GM19351 (cell line): ENCODE data around the gene TJP3.

ENCODE experiments used
- ATAC-seq: cut with Tn5 transposase; IDR thresholded peaks from one replicate; pipeline ENCODE4 v1.9.1; 2021; ENCODE audit warnings: mild to moderate bottlenecking, moderate library complexity; ENCODE audit not compliant: unreplicated experiment

Gene TJP3

GRCh38 chr19:3710265-3710812, 2.2 kb downstream of the TJP3 start:
- no peak for ATAC-seq

- no peak for ATAC-seq
These were observed 4.8 kb downstream of the TJP3 start for GRCh38 chr19:3712663-3713611.

GRCh38 chr19:3716147-3716668, 8.0 kb downstream of the TJP3 start:
- ATAC-seq: no peak

GRCh38 chr19:3719868-3720267, 11.7 kb downstream of the TJP3 start:
- ATAC-seq: no peak

GRCh38 chr19:3720349-3720917, 12.2 kb downstream of the TJP3 start:
- ATAC-seq: no peak

- ATAC-seq: no peak
These were observed 13.1 kb downstream of the TJP3 start for GRCh38 chr19:3721131-3721886.

- no peak for ATAC-seq
These were observed 13.8 kb downstream of the TJP3 start for GRCh38 chr19:3721887-3722442.

- ATAC-seq: no peak
These were observed 14.4 kb downstream of the TJP3 start for GRCh38 chr19:3722443-3723109.

- ATAC-seq: no peak
These were observed 14.9 kb downstream of the TJP3 start for GRCh38 chr19:3723110-3723488.

- ATAC-seq: no peak
These were observed 15.7 kb downstream of the TJP3 start for GRCh38 chr19:3723883-3724282.

- no peak for ATAC-seq
These were observed 16.9 kb downstream of the TJP3 start for GRCh38 chr19:3725121-3725520.

GRCh38 chr19:3725640-3726310, 17.6 kb downstream of the TJP3 start:
- ATAC-seq: no peak

GRCh38 chr19:3730457-3730958, 22.3 kb downstream of the TJP3 start:
- no peak for ATAC-seq

- no peak for ATAC-seq
These were observed 23.9 kb downstream of the TJP3 start for GRCh38 chr19:3732108-3732507.

GRCh38 chr19:3733549-3734309, 25.5 kb downstream of the TJP3 start:
- no peak for ATAC-seq

- no peak for ATAC-seq
These were observed 26.1 kb downstream of the TJP3 start for GRCh38 chr19:3734310-3734600.

- no peak for ATAC-seq
These were observed 28.0 kb downstream of the TJP3 start for GRCh38 chr19:3736106-3736724.

- ATAC-seq: no peak
These were observed 29.5 kb downstream of the TJP3 start for GRCh38 chr19:3737487-3738205.
